SU-DHL-6 (cell line): ENCODE measurements around the gene PALLD.

ENCODE experiments used
- H2AFZ ChIP-seq: fragments of 200-600 bp; sonication (generic); 2 replicates; pipeline ENCODE4 v1.6.1; 2014; ENCODE audit warnings: low read depth, mild to moderate bottlenecking, moderate library complexity, mixed read lengths, antibody characterized with exemption, low read length; ENCODE audit not compliant: severe bottlenecking
- H3F3A ChIP-seq: fragments of 200-600 bp; shearing (Covaris generic); 2 replicates; pipeline ENCODE4 v1.6.0; 2016; ENCODE audit warnings: antibody characterized with exemption, mild to moderate bottlenecking; ENCODE audit not compliant: insufficient read depth
- H3K27ac ChIP-seq: fragments of 200-600 bp; sonication (generic); 2 replicates; pipeline ENCODE4 v1.5.1; 2016; ENCODE audit warnings: low read depth, mild to moderate bottlenecking, low read length, moderate library complexity, mixed read lengths
- H3K27me3 ChIP-seq: fragments of 200-600 bp; sonication (generic), shearing (Covaris generic); 2 replicates; pipeline ENCODE4 v1.6.0; 2014; ENCODE audit warnings: mild to moderate bottlenecking, low read length
- H3K36me3 ChIP-seq: fragments of 200-600 bp; sonication (generic); 2 replicates; pipeline ENCODE4 v1.6.1; 2014; ENCODE audit warnings: mild to moderate bottlenecking, low read length, mixed read lengths
- H3K4me2 ChIP-seq: fragments of 300-600, 200-600 bp; shearing (Covaris generic), sonication (generic); 2 replicates; pipeline ENCODE4 v1.6.0; 2014; ENCODE audit warnings: low read length, low read depth, mild to moderate bottlenecking; ENCODE audit not compliant: poor library complexity, severe bottlenecking
- H3K4me3 ChIP-seq: fragments of 200-600 bp; sonication (generic); 2 replicates; pipeline ENCODE4 v1.5.1; 2014; ENCODE audit warnings: antibody characterized with exemption, low read length, mild to moderate bottlenecking, mixed read lengths; ENCODE audit not compliant: insufficient read depth, poor library complexity, severe bottlenecking
- H3K79me2 ChIP-seq: fragments of 200-600 bp; sonication (generic); 2 replicates; pipeline ENCODE4 v1.6.1; 2014; ENCODE audit warnings: mild to moderate bottlenecking, low read length, moderate library complexity; ENCODE audit not compliant: insufficient read depth
- H3K9ac ChIP-seq: fragments of 200-600 bp; sonication (generic); 2 replicates; pipeline ENCODE4 v1.7.0; 2014; ENCODE audit warnings: mild to moderate bottlenecking, low read length
- H3K9me2 ChIP-seq: fragments of 200-600 bp; sonication (generic); replicated peaks from 2 replicates; pipeline ENCODE4 v1.6.1; 2014; ENCODE audit warnings: low read length; ENCODE audit not compliant: insufficient read depth
- H3K9me3 ChIP-seq: fragments of 200-600 bp; sonication (generic); 2 replicates; pipeline ENCODE4 v1.6.1; 2014; ENCODE audit warnings: low read length, mixed read lengths; ENCODE audit not compliant: insufficient read depth
- H4K20me1 ChIP-seq: fragments of 200-600 bp; sonication (generic); 2 replicates; pipeline ENCODE4 v1.6.1; 2014; ENCODE audit warnings: low read depth, mild to moderate bottlenecking, antibody characterized with exemption, low read length, moderate library complexity, mixed read lengths
- EZH2phosphoT487 ChIP-seq: fragments of 200-600 bp; sonication (generic), shearing (Covaris generic); conservative IDR thresholded peaks from 2 replicates; pipeline ENCODE4 v1.6.1; 2018; ENCODE audit warnings: mild to moderate bottlenecking, antibody characterized with exemption, low read length, moderate library complexity, mixed read lengths
- TF ChIP-seq, protein P1 (sequence below): fragments of 200-600 bp; sonication (generic); IDR thresholded peaks from one replicate; pipeline ENCODE4 v1.5.1; 2017; ENCODE audit warnings: antibody characterized with exemption, mild to moderate bottlenecking, low read length, moderate library complexity; ENCODE audit not compliant: insufficient read depth, poor library complexity, severe bottlenecking

Gene PALLD

DNA sequence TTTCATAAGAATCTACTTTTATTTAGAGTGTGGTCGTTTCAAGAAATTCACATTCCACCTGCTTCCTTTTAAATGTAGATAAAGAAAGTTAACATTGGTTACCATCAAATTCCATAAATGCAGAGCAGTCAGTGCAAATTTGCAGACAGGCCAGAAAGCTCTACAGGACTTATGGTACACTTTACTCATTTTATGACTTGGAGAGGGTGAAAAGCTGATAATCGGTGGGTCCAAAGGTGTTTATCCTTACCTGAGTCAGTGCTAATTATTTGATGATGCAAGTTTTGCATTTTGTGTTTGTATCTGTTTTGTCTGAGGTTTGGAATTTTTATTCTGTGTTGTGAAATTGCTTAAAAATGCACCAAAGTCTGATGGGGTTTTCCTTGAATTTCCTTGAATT, 193.3 kb downstream of the PALLD start:
- Histone ChIP-seq H4K20me1 (no peaks in the 10 kb centered on the region), H3K27ac (no peak overlapping the region), H3K4me2 (no peak overlapping the region), H3K9me3 (no peaks in the 10 kb centered on the region), H2AFZ (no peak overlapping the region), H3K9me2 (no peaks in the 10 kb centered on the region), H3K4me3 (no peak overlapping the region), H3K9ac (no peak overlapping the region), H3K79me2 (no peaks in the 10 kb centered on the region), H3F3A (no peaks in the 10 kb centered on the region), H3K36me3 (no peaks in the 10 kb centered on the region), H3K27me3 (no peaks in the 10 kb centered on the region)
- no peak for TF ChIP-seq EZH2phosphoT487
- TF ChIP-seq, protein P1, sequence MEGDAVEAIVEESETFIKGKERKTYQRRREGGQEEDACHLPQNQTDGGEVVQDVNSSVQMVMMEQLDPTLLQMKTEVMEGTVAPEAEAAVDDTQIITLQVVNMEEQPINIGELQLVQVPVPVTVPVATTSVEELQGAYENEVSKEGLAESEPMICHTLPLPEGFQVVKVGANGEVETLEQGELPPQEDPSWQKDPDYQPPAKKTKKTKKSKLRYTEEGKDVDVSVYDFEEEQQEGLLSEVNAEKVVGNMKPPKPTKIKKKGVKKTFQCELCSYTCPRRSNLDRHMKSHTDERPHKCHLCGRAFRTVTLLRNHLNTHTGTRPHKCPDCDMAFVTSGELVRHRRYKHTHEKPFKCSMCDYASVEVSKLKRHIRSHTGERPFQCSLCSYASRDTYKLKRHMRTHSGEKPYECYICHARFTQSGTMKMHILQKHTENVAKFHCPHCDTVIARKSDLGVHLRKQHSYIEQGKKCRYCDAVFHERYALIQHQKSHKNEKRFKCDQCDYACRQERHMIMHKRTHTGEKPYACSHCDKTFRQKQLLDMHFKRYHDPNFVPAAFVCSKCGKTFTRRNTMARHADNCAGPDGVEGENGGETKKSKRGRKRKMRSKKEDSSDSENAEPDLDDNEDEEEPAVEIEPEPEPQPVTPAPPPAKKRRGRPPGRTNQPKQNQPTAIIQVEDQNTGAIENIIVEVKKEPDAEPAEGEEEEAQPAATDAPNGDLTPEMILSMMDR = no peak

DNA sequence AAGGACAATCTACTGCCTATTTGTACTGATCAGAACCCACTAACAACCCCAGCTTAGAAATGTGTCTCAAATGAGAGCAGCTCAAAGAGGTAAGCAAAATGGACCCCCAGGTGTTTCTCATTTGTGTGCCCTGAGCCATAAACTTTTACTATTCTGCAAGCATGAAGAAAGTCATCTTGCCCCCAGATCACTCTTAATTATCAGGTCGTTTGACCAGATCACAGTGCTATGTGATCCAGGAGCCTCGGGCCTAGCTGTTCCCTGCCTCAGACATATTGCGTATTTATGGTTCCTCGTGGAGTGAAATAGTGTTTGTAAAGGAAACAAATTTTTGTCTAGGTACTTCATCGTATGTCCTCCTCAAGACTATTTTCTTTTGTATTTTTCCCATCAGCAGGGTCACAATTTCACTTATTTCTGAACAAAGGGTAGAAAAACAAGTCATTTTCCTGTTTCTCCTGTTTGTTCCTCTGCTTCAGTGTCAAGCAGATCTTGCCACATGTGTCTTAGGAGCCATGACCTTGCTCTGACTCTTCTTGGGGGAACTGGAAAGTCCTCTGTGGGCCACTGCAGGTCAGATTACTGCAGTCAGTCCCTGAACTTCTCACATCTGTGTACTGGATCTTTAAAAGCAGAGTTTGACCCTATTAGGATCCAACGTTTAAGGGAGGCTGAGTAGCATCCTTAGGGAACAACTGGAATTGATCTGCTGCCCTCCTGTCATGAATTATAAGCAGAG, 194.9 kb downstream of the PALLD start:
- H4K20me1 ChIP-seq = no peaks in the 10 kb centered on the region
- H3K9me2 ChIP-seq = no peaks in the 10 kb centered on the region
- no peak overlapping the region for H3K9ac ChIP-seq
- no peaks in the 10 kb centered on the region for H3K79me2 ChIP-seq
- no peak for TF ChIP-seq EZH2phosphoT487
- TF ChIP-seq, protein P1 = no peak
- H3K9me3 ChIP-seq = no peaks in the 10 kb centered on the region
- no peak overlapping the region for H2AFZ ChIP-seq
- H3K4me3 ChIP-seq = no peak overlapping the region
- no peak overlapping the region for H3K27ac ChIP-seq
- no peaks in the 10 kb centered on the region for H3F3A ChIP-seq
- no peaks in the 10 kb centered on the region for H3K27me3 ChIP-seq
- H3K36me3 ChIP-seq = no peaks in the 10 kb centered on the region
- no peak overlapping the region for H3K4me2 ChIP-seq

DNA sequence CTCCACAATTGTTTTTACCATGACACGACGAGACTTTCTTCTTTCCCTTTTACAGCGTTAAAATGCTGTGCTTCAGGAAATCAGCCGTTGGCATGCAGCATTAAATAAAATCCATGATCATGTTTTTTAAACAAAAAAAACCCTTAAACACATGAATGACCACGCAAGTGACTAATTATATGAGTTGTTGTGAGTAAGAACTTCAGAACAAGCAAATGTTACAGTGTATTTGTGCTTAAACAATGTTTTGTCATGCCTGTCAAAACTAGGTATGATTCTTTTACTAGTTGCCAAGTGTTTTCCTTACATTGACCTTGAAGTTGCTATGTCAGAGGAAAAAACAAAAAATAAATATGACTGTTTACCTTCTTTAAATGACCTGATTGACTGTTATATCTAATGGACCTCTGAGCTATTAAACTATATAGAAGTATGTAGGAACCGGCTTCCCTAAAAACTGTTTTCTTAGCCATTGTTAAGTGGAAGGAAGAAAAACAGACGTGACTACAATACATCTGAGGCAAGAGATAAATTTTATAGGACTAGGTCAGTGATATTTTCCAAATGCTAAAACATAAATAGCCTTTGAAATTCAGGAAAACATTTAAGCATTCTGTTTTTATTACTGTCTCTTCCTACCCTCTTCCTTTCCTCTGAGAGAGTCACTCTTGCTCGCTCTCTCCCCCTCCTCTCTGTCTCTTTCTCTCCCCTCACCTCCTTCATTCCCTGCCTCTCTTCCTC, 197.1 kb downstream of the PALLD start:
- no peaks in the 10 kb centered on the region for H3K9me3 ChIP-seq
- H3K9ac ChIP-seq = no peak overlapping the region
- no peak overlapping the region for H3K4me2 ChIP-seq
- TF ChIP-seq, protein P1 = no peak
- no peak for TF ChIP-seq EZH2phosphoT487
- no peaks in the 10 kb centered on the region for H3K9me2 ChIP-seq
- no peaks in the 10 kb centered on the region for H3K36me3 ChIP-seq
- no peaks in the 10 kb centered on the region for H3K79me2 ChIP-seq
- H3K27ac ChIP-seq = no peak overlapping the region
- H3K27me3 ChIP-seq = no peaks in the 10 kb centered on the region
- H4K20me1 ChIP-seq = no peaks in the 10 kb centered on the region
- H2AFZ ChIP-seq = no peak overlapping the region
- no peak overlapping the region for H3K4me3 ChIP-seq
- H3F3A ChIP-seq = no peaks in the 10 kb centered on the region
